GM18870 (cell line): ENCODE measurements around the gene MED10.

Source experiments
- ATAC-seq: cut with Tn5 transposase; IDR thresholded peaks from one replicate; pipeline ENCODE4 v1.9.1; 2021; ENCODE audit warnings: moderate library complexity; ENCODE audit not compliant: unreplicated experiment

MED10 gene

DNA sequence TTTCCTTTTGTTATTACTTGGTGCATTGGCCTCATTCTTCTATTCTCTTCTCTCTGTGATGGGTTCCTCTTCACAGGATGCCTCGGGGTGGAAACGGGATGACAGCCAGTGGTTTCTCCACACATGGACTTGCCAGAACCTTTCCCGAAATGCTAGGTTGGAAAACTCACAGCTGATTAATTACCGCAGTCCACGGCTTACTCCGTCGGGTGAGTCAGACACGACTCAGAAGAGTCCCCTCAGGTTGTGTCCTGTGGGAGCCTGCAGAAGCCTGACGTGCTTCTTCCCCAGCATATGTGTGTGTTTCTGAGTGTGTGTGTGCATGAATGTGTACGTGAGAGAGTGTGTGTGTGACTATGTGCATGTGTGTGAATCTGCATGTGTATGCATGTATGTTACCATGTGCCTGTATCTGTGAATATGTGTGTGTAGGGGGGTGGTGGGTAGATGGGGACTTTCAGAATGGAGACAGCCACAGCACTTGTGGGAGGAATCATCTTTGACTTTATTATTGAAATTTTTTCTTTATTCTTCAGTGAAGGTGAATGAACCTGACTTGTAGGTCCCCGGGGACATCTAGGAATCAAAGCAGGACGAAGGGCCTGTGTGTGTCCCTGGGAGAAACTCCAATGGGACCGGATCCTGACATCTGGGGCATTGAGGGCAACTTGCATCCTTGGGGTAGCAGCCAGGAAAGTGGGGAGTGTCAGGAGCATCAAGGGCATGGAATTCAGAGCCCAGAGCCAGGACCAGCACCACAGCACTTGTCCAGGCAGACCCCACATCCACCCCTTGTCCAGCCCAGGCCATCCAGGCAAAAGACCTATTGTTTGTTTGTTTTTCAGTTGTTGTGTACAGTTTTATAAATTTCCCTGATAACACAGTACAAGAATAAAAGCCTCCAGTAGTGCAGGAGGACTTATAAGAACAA, 21.9 kb upstream of the MED10 start:
- ATAC-seq, result no peak

- no peak for ATAC-seq
These were observed 20.4 kb upstream of the MED10 start for GRCh38 chr5:6398570-6399230.

GRCh38 chr5:6397536-6398269, 19.4 kb upstream of the MED10 start:
- no peak for ATAC-seq

GRCh38 chr5:6396836-6397535, 18.6 kb upstream of the MED10 start:
- ATAC-seq, result no peak

- ATAC-seq, result no peak
These were observed 17.7 kb upstream of the MED10 start for GRCh38 chr5:6396043-6396442.

- no peak for ATAC-seq
These were observed 17.3 kb upstream of the MED10 start for GRCh38 chr5:6395621-6396020.

DNA sequence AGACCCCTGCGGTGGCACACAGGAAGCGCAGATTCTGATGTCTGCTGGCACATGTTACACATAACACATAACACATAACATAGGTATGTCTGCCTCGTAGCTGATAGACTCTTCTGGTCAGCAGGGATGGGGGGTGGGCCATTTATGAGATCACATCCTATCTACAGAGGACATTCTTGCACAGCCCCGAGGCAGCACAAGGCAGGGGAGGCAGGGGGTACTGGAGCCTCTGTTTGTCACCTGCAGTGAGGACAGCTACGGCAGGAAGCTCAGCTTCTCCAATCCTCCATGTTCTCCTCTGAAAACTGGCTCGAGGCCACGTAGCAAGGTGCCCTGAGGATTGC, 16.7 kb upstream of the MED10 start:
- ATAC-seq, result no peak

- ATAC-seq, result no peak
These were observed 16.2 kb upstream of the MED10 start for GRCh38 chr5:6394429-6395101.

DNA sequence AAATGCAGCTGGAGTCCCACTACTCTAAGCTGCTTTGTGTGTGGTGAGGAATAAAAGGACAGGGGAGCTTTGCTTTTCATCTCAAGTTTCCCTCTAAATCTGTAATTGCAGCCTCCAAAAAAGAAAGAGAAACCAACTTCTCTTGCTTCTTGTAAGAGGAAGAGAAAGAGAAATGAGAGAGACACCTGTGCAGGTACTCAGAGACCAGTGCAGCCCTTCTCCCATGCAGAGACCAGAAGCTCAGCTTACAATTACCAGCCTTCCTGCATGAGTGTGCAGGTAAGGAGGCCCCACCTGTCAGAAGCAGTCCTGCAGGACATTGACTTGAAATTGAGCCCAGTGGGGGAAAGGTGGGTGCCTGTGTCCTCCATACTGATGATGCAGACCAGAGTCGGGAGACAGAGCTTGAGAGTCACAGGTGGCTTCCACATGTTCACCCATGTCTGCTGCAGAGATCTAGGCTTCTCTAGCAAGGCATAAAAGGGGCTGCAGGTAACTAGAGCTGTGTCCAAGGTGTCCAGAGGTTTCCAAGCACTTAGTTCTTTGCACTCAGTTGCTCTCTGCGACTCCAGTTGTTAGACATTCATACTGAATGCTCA, 15.3 kb upstream of the MED10 start:
- ATAC-seq, result no peak

DNA sequence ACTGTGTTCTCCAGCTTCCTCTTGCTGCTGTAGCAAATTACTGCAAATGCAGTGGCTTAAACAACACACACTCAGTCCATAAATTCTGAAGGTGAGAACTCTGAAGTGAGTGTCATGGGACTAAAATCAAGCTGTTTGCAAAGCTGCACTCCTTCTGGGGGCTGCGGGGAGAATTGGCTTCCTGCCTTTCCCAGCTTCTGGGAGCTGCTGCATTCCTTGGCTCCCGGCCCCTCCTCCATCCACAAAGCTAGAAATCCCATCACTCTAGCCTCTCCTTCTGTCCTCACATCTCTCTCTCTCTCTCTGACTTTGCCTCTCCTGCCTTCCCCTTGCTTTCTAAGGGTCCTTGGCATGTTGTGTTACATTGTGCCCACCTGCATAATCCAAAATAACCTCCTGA, 14.2 kb upstream of the MED10 start:
- ATAC-seq, result no peak

DNA sequence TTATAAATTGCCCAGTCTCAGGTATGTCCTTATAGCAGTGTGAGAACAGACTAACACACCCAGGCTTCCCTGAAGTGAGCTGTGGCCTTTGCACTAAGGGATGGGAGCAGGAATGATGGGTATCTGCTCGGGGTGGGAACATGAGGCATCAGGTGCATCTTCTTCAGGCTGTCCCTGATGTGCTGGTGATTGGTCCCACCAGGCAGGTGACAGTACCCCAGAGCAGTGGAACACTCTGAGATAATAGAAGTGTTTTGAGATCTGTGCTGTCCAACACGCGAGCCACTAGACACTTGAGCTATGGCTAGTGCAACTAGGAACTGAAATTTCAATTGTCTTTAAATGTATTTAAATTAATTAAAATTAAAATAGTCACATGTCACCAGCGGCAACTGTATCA, 12.8 kb upstream of the MED10 start:
- ATAC-seq, result no peak

- ATAC-seq, result no peak
These were observed 11.7 kb upstream of the MED10 start for GRCh38 chr5:6389946-6390530.

- ATAC-seq, result no peak
These were observed 11.1 kb upstream of the MED10 start for GRCh38 chr5:6389397-6389796.

DNA sequence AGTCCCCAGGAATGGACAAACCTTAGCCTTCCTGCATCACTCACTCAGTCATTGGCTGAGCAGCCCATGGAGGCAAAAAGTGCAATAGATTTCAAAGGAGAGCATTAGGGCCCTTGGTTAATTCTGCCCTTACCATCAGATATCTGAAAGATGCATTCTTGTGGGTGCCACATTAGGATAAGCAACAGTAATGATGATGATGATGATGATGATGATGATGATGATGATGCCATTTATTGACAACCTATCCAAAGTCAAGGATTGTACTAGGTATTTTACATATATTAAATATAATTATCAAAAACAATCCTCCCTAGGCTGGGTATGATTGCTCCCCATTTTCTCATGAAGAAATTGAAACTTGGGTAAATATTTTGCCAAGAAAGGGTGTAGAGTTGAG, 9.6 kb upstream of the MED10 start:
- no peak for ATAC-seq

DNA sequence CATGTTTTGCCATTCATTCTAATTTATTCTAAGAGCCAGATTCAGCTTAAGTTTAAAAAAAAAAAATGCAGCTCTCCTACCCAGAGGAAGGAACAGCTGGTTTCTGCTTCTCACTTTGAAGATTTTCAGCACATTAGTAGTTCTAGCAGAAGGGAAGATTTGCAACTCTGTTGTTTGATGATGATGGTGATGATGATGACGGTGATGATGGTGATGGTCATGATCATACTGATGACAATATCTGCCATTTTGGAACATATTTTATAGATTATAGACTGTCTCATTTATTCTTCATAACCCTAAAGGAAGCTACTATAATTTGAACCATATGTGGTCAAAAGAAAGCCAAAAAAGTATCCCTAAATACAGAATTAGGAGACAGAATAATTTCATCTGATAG, 7.9 kb upstream of the MED10 start:
- no peak for ATAC-seq

- ATAC-seq, result no peak
These were observed 6.5 kb upstream of the MED10 start for GRCh38 chr5:6384856-6385255.

GRCh38 chr5:6383376-6383775, 5.0 kb upstream of the MED10 start:
- ATAC-seq, result no peak

- ATAC-seq, result no peak
These were observed 899 bp upstream of the MED10 start for GRCh38 chr5:6379246-6379645.

DNA sequence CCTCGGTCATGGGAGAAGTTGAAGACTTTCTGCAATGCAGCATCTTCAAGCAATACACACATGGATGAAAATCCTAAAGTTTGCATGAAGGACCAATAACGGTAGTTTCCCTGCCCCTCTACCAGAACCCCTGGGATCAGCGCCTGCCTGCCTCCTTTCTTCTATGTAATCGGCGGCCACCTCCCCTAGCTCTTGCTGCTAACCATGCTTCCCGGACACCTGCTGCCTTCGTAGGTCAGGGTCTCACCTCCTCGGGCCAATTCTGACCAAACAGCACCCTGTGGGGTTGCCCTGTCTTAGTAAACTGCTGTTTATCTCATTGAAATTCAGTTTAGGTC, 388 bp upstream of the MED10 start:
- peak; percentile 43 for ATAC-seq

- no peak for ATAC-seq
These were observed 804 bp downstream of the MED10 start for GRCh38 chr5:6377582-6377904.
